PC-9 (cell line): Measurements from ENCODE around the gene CDPF1. TPM values are rescaled to one million over a fixed set of nuclear protein-coding genes. Genes with fewer than 3 reads are reported as not detected.

Experiments used
- Bru-seq: library from RNA; stranded (reverse); fragments of 400-500 nt; gene quantifications from one replicate; lab custom pipeline; 2021; lab: Mats Ljungman, UMichigan
- BruChase-seq, 2 experiments: library from RNA; stranded (reverse); fragments of 400-500 nt; gene quantifications; one replicate each; lab custom pipeline; 2021; lab: Mats Ljungman, UMichigan
- BruUV-seq: library from RNA; stranded (reverse); fragments of 400-500 nt; replicated peaks from 2 replicates; lab custom pipeline; 2021; lab: Mats Ljungman, UMichigan
- CTCF ChIA-PET: fragments of 300-600 bp; sonication (Branson Sonifier 250); formaldehyde crosslinking; loops from one replicate; lab custom pipeline; 2022; ENCODE audit warnings: antibody characterized with exemption; lab: Charles Lee
- POLR2A ChIA-PET: fragments of 300-600 bp; sonication (Branson Sonifier 250); formaldehyde crosslinking; loops from one replicate; lab custom pipeline; 2022; ENCODE audit warnings: antibody characterized with exemption; ENCODE audit not compliant: unreplicated experiment; lab: Charles Lee
- DNase-seq, 2 experiments: peaks; one replicate each; pipeline versions ENCODE4 v3.0.0 to v3.0.0-alpha.2; 2015 to 2022; ENCODE audit warnings: mixed read lengths in 1 of 2
- H2AFZ ChIP-seq: fragments of 200-600 bp; sonication (generic); 2 replicates; pipeline ENCODE4 v1.8.1; 2017; ENCODE audit warnings: antibody characterized with exemption
- H3F3A ChIP-seq: fragments of 200-600 bp; sonication (generic); 2 replicates; pipeline ENCODE4 v1.8.1; 2017; ENCODE audit warnings: antibody characterized with exemption, mild to moderate bottlenecking, low read depth; ENCODE audit not compliant: insufficient read depth
- H3K27ac ChIP-seq: fragments of 200-600 bp; sonication (generic); 2 replicates; pipeline ENCODE4 v1.6.1; 2016; ENCODE audit warnings: mixed run types
- H3K27me3 ChIP-seq: fragments of 200-600 bp; sonication (generic); 2 replicates; pipeline ENCODE4 v1.6.1; 2016; ENCODE audit warnings: low read depth, mixed run types; ENCODE audit not compliant: insufficient read depth
- H3K36me3 ChIP-seq: fragments of 200-600 bp; sonication (generic); 2 replicates; pipeline ENCODE4 v1.6.1; 2016; ENCODE audit warnings: low read depth, mixed run types
- H3K4me1 ChIP-seq: fragments of 200-600 bp; sonication (generic); replicated peaks from 2 replicates; pipeline ENCODE4 v1.6.1; 2016; ENCODE audit warnings: mixed run types; ENCODE audit not compliant: insufficient read depth
- H3K4me2 ChIP-seq: fragments of 200-600 bp; sonication (generic); 2 replicates; pipeline ENCODE4 v1.6.1; 2017; ENCODE audit warnings: mixed run types
- H3K4me3 ChIP-seq: fragments of 200-600 bp; sonication (generic); 2 replicates; pipeline ENCODE4 v1.6.1; 2016; ENCODE audit warnings: mixed run types
- H3K79me2 ChIP-seq: fragments of 200-600 bp; sonication (generic); 2 replicates; pipeline ENCODE4 v1.6.1; 2017; ENCODE audit warnings: low read depth, mixed run types
- H3K9me2 ChIP-seq: fragments of 200-600 bp; sonication (generic); 2 replicates; pipeline ENCODE4 v1.8.1; 2017; ENCODE audit warnings: mild to moderate bottlenecking; ENCODE audit not compliant: insufficient read depth
- H3K9me3 ChIP-seq: fragments of 200-600 bp; sonication (generic); 2 replicates; pipeline ENCODE4 v1.8.1; 2016; ENCODE audit warnings: low read depth; ENCODE audit not compliant: insufficient read depth
- H4K20me1 ChIP-seq: fragments of 200-600 bp; sonication (generic); 2 replicates; pipeline ENCODE4 v1.8.1; 2017; ENCODE audit not compliant: insufficient read depth
- EZH2 ChIP-seq: fragments of 200-600 bp; sonication (generic); IDR thresholded peaks from 2 replicates; pipeline ENCODE4 v1.8.0; 2017; ENCODE audit warnings: antibody characterized with exemption, low read depth
- intact Hi-C: fragments of 100-400 bp; cut with micrococcal nuclease; formaldehyde crosslinking; loops from one replicate; pipeline ENCODE4 v1.10.0; 2022; ENCODE audit not compliant: unreplicated experiment
- long read RNA-seq: library from polyadenylated mRNA; stranded (forward); transcript quantifications from one replicate; pipeline ENCODE4 v2.0.0, GENCODE V29; 2022
- total RNA-seq: library from RNA; stranded (reverse); gene quantifications from 2 replicates; pipeline ENCODE4 v1.2.3, GENCODE V29; 2021
- TF ChIP-seq, protein P1 (sequence below): fragments of 200-600 bp; sonication (generic); conservative IDR thresholded peaks from 2 replicates; pipeline ENCODE4 v1.6.1; 2017; ENCODE audit warnings: mixed run types, antibody characterized with exemption, mild to moderate bottlenecking, moderate library complexity

Gene CDPF1, protein sequence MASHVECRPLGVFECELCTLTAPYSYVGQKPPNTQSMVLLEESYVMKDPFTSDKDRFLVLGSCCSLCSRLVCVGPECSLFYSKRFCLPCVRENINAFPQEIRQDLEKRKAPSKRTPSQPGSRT
- total RNA-seq (15.0 and 16.0 TPM in 2 replicates), Bru-seq, nascent RNA (percentile 52 among the genes with signal in this experiment), BruChase-seq, experiment 1, labeled RNA remaining after a 2-hour chase (percentile 60 among the genes with signal in this experiment), BruChase-seq, experiment 2, labeled RNA remaining after a 6-hour chase (percentile 48 among the genes with signal in this experiment)
- long read RNA-seq, transcript CDPF1-201 (4 exons, 1,875 nt): major isoform, 12 of 38 reads
- long read RNA-seq, transcript CDPF1-206 (2 exons, 655 nt): minor isoform, 5 of 38 reads
- long read RNA-seq, transcript CDPF1-205 (3 exons, 498 nt): minor isoform, 8 of 38 reads
- long read RNA-seq, partial matches to known transcripts: 1 of 38 reads
- long read RNA-seq, other reads (novel, unspliced or antisense): 12 of 38 reads

DNA sequence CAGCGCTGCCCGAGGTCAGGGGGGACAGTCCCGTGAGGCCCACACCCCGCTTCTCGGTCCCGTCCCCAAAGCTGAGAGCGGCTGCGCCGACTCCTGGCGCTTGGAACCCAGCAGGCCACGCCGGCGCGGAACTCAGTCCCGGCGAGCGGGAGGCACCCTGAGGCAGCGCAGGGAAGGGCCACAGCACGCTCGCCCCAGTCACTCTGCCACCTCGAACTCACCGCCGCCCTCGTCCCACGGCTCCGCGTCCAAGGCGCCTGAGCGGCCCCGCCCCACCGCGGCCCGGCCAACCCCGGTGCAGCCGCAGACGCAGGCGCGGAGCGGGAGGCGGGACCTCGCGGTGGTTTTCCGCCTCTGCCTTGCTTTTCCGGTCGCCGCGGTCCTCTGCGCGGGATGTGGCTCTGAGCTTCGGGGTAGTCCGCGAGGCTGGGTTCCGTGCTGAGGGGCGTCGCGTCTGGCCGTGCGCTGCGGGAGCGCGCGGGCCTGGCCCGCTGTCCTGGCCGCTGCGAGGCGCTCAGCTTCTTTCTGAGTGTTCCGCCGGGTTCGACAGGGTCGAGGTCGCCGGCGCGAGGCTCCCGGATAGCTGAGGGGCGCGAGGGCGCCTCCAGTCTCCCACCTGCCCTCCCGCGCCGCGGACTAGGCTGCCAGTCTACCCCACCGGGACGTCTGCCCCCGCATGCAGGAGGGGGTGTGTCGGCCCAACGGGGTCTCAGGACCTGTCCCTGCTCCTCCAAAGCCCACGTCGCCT is at the start of gene CDPF1:
CDPF1 (minus strand) TSS at position 259 of the 748 bp plus-strand sequence. CDS start 2,009 bp downstream, outside the sequence.
- peak; percentile 77 to 92 for DNase-seq
- BruUV-seq: no TSS peak
- H4K20me1 ChIP-seq: no peaks in the 10 kb centered on the region
- no peaks in the 10 kb centered on the region for H3K9me2 ChIP-seq
- CTCF ChIA-PET: no interaction called here
- intact Hi-C loops: no loop called here
- H3K9me3 ChIP-seq: no peaks in the 10 kb centered on the region
- peak within 1 kb of the TSS; percentile 93 for H2AFZ ChIP-seq
- no peaks in the 10 kb centered on the region for H3K36me3 ChIP-seq
- H3K4me1 ChIP-seq: peaks cover 24% of the 10 kb centered on the region
- TF ChIP-seq EZH2: no peak
- TF ChIP-seq, protein P1, sequence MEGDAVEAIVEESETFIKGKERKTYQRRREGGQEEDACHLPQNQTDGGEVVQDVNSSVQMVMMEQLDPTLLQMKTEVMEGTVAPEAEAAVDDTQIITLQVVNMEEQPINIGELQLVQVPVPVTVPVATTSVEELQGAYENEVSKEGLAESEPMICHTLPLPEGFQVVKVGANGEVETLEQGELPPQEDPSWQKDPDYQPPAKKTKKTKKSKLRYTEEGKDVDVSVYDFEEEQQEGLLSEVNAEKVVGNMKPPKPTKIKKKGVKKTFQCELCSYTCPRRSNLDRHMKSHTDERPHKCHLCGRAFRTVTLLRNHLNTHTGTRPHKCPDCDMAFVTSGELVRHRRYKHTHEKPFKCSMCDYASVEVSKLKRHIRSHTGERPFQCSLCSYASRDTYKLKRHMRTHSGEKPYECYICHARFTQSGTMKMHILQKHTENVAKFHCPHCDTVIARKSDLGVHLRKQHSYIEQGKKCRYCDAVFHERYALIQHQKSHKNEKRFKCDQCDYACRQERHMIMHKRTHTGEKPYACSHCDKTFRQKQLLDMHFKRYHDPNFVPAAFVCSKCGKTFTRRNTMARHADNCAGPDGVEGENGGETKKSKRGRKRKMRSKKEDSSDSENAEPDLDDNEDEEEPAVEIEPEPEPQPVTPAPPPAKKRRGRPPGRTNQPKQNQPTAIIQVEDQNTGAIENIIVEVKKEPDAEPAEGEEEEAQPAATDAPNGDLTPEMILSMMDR: no peak
- peak within 1 kb of the TSS; percentile 87 for H3K4me2 ChIP-seq
- peaks cover 22% of the 10 kb centered on the region for H3K79me2 ChIP-seq
- H3K27me3 ChIP-seq: no peaks in the 10 kb centered on the region
- H3F3A ChIP-seq: peaks cover 3% of the 10 kb centered on the region; the same call in 1 of the 2 replicates
- H3K27ac ChIP-seq: peak within 1 kb of the TSS; percentile 37
- H3K4me3 ChIP-seq: peak within 1 kb of the TSS; percentile 87
- POLR2A ChIA-PET: interaction anchor here (0.5 to 0.7 kb wide), 3 partner anchors 8 to 101 kb away, joined by 3 to 5 read pairs (median 3); partner anchors contain the start of gene TTC38

DNA sequence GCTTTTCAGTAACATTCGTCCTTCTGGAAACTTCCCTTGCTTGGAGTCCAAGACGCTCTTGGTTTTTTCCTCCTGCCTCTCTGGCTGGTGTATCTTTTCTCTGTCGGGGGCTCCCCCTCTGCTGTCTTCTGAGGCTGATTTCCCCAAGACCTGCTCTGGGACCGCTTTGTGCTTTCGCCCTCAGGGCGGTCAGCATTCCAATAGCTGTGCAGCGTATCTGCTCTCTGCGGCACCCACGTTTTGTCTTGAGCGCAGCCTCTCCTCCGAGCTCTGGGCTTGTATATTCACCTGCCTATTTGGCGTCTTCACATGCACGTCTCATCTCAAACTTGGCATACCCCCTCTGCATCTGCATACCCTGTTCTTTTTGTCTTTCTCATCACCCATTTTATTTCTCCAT is 49.0 kb upstream of the CDPF1 start:
- Histone ChIP-seq H3K4me2 (no peak overlapping the region), H3F3A (peaks cover 13% of the 10 kb centered on the region), H3K36me3 (peaks cover 18% of the 10 kb centered on the region), H3K4me1 (peaks cover 20% of the 10 kb centered on the region), H3K79me2 (peaks cover 64% of the 10 kb centered on the region), H3K27me3 (no peaks in the 10 kb centered on the region), H3K9me3 (no peaks in the 10 kb centered on the region), H3K27ac (no peak overlapping the region), H2AFZ (no peak overlapping the region), H4K20me1 (peaks cover 5% of the 10 kb centered on the region; the same call in 1 of the 2 replicates), H3K4me3 (no peak overlapping the region), H3K9me2 (no peaks in the 10 kb centered on the region)
- ChIA-PET POLR2A (no interaction called here), CTCF (no interaction called here)
- intact Hi-C loops: no loop called here
- TF ChIP-seq EZH2: no peak
- TF ChIP-seq, protein P1: no peak
- DNase-seq: no peak
- no TSS peak for BruUV-seq
